ENCODE results near the gene PRKCE.
"Not testable (repeated sequence)": the region's sequence is repeated elsewhere in the genome, so short reads cannot be mapped to it uniquely, and the experiment has no call there.

The PRKCE gene

DNA sequence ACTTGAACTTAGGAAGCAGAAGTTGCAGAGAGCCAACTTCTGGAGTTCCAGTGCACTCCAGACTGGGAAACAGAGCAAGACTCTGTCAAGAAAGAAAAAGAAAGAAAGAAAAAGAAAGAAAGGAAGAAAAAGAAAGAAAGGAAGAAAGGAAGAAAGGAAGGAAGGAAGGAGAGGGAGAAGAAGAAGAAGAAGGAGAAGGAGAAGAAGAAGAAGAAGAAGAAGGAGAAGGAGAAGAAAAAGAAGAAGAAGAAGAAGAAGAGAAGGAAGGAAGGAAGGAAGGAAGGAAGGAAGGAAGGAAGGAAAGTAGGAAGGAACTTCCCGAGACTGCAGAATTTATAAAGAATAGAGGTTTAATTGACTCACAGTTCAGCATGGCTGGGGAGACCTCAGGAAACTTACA lies 65.0 kb downstream of the PRKCE start:
- WGBS (ENCODE audit: extremely low coverage, insufficient coverage, low lambda C conversion rate): no CpG with 5 or more reads among the region's 1 CpG
- H3K4me1 ChIP-seq (ENCODE audit: control insufficient read depth, low read depth, low read length): not testable (repeated sequence)

DNA sequence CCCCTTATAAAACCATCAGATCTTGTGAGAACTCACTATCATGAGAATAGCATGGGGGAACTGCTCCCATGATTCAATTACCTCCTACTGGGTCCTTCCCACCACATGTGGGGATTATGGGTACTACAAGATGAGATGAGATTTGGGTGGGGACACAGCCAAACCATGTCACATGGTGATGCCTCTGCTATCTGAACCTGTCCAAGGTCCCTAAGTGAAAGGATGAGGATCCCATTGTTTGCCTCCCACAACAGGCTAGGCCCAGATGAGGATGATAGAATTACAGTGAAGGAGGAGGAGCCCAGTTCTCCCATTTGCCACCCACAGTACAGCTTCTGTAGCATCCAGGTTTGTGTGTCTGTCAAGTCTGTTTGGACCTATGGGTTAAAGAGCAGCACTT lies 65.4 kb downstream of the PRKCE start:
- Histone ChIP-seq H2BK120ac (ENCODE audit: low read depth, low read length) (no peak overlapping the region), H3K4me3 (ENCODE audit: low read length) (no peak overlapping the region), H2AK5ac (ENCODE audit: low read length) (no peak overlapping the region), H3K23ac (ENCODE audit: low read length) (no peak overlapping the region), H3K36me3 (ENCODE audit: control insufficient read depth, insufficient read depth, low read length) (no peaks in the 10 kb centered on the region), H3K4me2 (ENCODE audit: low read length) (no peak overlapping the region), H3K27me3 (ENCODE audit: insufficient read depth, low read length, poor library complexity) (no peaks in the 10 kb centered on the region), H3K4me1 (ENCODE audit: control insufficient read depth, low read depth, low read length) (no peaks in the 10 kb centered on the region), H3K79me1 (ENCODE audit: low read length) (no peaks in the 10 kb centered on the region), H4K5ac (ENCODE audit: low read length) (no peak overlapping the region), H3K56ac (ENCODE audit: low read length) (no peak overlapping the region), H3K4ac (ENCODE audit: low read depth, low read length) (no peak overlapping the region), H4K8ac (ENCODE audit: low read depth, low read length) (no peak overlapping the region), H2BK5ac (ENCODE audit: low read length) (no peak overlapping the region), H3K27ac (ENCODE audit: low read depth, low read length) (no peak overlapping the region), H3K18ac (ENCODE audit: low read length) (no peak overlapping the region), H3K79me2 (ENCODE audit: control insufficient read depth, insufficient read depth, low read length) (no peaks in the 10 kb centered on the region), H3K9ac (ENCODE audit: low read length) (no peak overlapping the region), H2BK15ac (replicated peaks; ENCODE audit: low read depth) (no peak overlapping the region)
- no peak for DNase-seq

More for the DNA sequence above, 65.0 kb downstream of the PRKCE start:
- not testable (repeated sequence) for H2BK5ac ChIP-seq (ENCODE audit: low read length); H3K79me2 ChIP-seq (ENCODE audit: control insufficient read depth, insufficient read depth, low read length); H3K27me3 ChIP-seq (ENCODE audit: insufficient read depth, low read length, poor library complexity); H4K5ac ChIP-seq (ENCODE audit: low read length); DNase-seq; H2BK15ac ChIP-seq (replicated peaks; ENCODE audit: low read depth); H4K8ac ChIP-seq (ENCODE audit: low read depth, low read length); H2BK120ac ChIP-seq (ENCODE audit: low read depth, low read length); H3K36me3 ChIP-seq (ENCODE audit: control insufficient read depth, insufficient read depth, low read length); H3K56ac ChIP-seq (ENCODE audit: low read length); H3K9ac ChIP-seq (ENCODE audit: low read length); H3K4me3 ChIP-seq (ENCODE audit: low read length); H2AK5ac ChIP-seq (ENCODE audit: low read length); H3K79me1 ChIP-seq (ENCODE audit: low read length); H3K23ac ChIP-seq (ENCODE audit: low read length); H3K4ac ChIP-seq (ENCODE audit: low read depth, low read length); H3K27ac ChIP-seq (ENCODE audit: low read depth, low read length); H3K18ac ChIP-seq (ENCODE audit: low read length); H3K4me2 ChIP-seq (ENCODE audit: low read length)

DNA sequence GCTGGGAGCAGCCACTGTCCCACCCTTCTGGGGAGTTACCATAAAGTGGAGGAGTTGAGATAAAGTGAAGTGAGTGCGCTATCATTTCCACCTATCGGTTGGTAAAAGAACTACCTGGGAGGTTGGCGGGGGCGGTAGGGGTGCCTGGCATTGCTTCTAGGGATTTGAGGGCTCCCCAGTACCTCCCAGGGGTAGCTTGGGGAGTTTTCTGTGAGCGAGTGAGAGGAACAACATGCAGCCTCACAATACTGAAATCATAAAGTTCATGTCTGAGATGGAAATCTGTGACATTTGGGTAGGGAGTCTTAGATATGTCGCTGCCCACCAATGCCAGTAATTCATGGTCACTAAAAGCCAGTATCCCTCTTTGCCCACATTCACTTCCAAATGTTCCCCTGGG lies 68.7 kb downstream of the PRKCE start:
- no peak overlapping the region for H3K4me2 ChIP-seq (ENCODE audit: low read length)
- WGBS (ENCODE audit: extremely low coverage, insufficient coverage, low lambda C conversion rate): no CpG with 5 or more reads among the region's 6 CpGs
- H4K8ac ChIP-seq (ENCODE audit: low read depth, low read length): no peak overlapping the region
- H2BK120ac ChIP-seq (ENCODE audit: low read depth, low read length): no peak overlapping the region
- no peak overlapping the region for H3K23ac ChIP-seq (ENCODE audit: low read length)
- no peak overlapping the region for H3K4me3 ChIP-seq (ENCODE audit: low read length)
- no peak overlapping the region for H3K56ac ChIP-seq (ENCODE audit: low read length)
- no peak overlapping the region for H3K27ac ChIP-seq (ENCODE audit: low read depth, low read length)
- no peaks in the 10 kb centered on the region for H3K79me2 ChIP-seq (ENCODE audit: control insufficient read depth, insufficient read depth, low read length)
- H3K18ac ChIP-seq (ENCODE audit: low read length): no peak overlapping the region
- no peaks in the 10 kb centered on the region for H3K36me3 ChIP-seq (ENCODE audit: control insufficient read depth, insufficient read depth, low read length)
- no peak overlapping the region for H3K4ac ChIP-seq (ENCODE audit: low read depth, low read length)
- DNase-seq: no peak
- no peak overlapping the region for H2BK15ac ChIP-seq (replicated peaks; ENCODE audit: low read depth)
- no peak overlapping the region for H2BK5ac ChIP-seq (ENCODE audit: low read length)
- no peaks in the 10 kb centered on the region for H3K4me1 ChIP-seq (ENCODE audit: control insufficient read depth, low read depth, low read length)
- no peaks in the 10 kb centered on the region for H3K79me1 ChIP-seq (ENCODE audit: low read length)
- H4K5ac ChIP-seq (ENCODE audit: low read length): no peak overlapping the region
- no peak overlapping the region for H2AK5ac ChIP-seq (ENCODE audit: low read length)
- no peaks in the 10 kb centered on the region for H3K27me3 ChIP-seq (ENCODE audit: insufficient read depth, low read length, poor library complexity)
- H3K9ac ChIP-seq (ENCODE audit: low read length): no peak overlapping the region

DNA sequence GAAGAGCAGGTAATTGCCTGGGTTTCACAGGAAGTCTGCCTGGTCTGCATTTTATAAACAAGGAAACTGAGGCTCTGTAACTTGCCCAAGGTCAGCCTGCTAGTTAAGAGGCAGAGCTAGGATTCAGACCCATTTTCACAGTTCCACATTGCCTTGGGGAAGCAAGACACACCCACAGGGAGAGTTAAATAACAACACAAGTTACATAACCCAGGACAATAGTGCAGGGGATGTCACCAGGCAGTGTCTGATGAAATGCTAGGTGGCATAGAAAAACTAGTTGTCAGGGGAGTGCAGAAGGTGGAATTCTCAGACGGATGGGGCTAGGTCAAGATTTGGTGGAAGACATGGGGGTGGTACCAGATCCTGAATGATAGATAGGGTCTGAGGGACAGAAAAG lies 69.7 kb downstream of the PRKCE start:
- no peaks in the 10 kb centered on the region for H3K27me3 ChIP-seq (ENCODE audit: insufficient read depth, low read length, poor library complexity)
- H3K79me1 ChIP-seq (ENCODE audit: low read length): no peaks in the 10 kb centered on the region
- H3K36me3 ChIP-seq (ENCODE audit: control insufficient read depth, insufficient read depth, low read length): no peaks in the 10 kb centered on the region
- H3K18ac ChIP-seq (ENCODE audit: low read length): no peak overlapping the region
- H3K4me1 ChIP-seq (ENCODE audit: control insufficient read depth, low read depth, low read length): no peaks in the 10 kb centered on the region
- H2BK5ac ChIP-seq (ENCODE audit: low read length): no peak overlapping the region
- no peak overlapping the region for H3K56ac ChIP-seq (ENCODE audit: low read length)
- no peak overlapping the region for H4K5ac ChIP-seq (ENCODE audit: low read length)
- no CpG with 5 or more reads among the region's 1 CpG for WGBS (ENCODE audit: extremely low coverage, insufficient coverage, low lambda C conversion rate)
- H3K4ac ChIP-seq (ENCODE audit: low read depth, low read length): no peak overlapping the region
- no peak overlapping the region for H2AK5ac ChIP-seq (ENCODE audit: low read length)
- no peak overlapping the region for H4K8ac ChIP-seq (ENCODE audit: low read depth, low read length)
- no peak overlapping the region for H2BK120ac ChIP-seq (ENCODE audit: low read depth, low read length)
- no peak overlapping the region for H3K9ac ChIP-seq (ENCODE audit: low read length)
- H3K23ac ChIP-seq (ENCODE audit: low read length): no peak overlapping the region
- H3K4me3 ChIP-seq (ENCODE audit: low read length): no peak overlapping the region
- no peak overlapping the region for H3K4me2 ChIP-seq (ENCODE audit: low read length)
- no peak overlapping the region for H3K27ac ChIP-seq (ENCODE audit: low read depth, low read length)
- H2BK15ac ChIP-seq (replicated peaks; ENCODE audit: low read depth): no peak overlapping the region
- no peaks in the 10 kb centered on the region for H3K79me2 ChIP-seq (ENCODE audit: control insufficient read depth, insufficient read depth, low read length)
- DNase-seq: no peak

DNA sequence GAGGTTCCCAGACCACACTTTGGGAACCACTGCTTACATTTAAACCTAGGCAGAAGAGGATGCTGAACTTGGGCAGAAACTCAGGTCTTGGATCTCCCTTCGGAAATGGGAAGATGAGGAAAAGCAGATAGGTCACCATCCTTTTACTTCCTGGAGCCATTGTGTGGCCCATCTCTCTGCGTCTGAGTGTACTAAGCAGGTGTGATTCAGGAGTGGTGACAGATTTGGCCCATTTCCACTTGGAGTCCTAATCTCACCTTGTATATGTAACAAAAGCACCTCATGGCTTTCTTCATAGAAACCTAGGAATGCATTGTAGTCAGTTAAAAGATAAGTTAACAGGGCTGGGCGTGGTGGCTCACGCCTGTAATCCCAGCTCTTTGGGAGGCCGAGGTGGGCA lies 71.0 kb downstream of the PRKCE start:
- H2BK15ac ChIP-seq (replicated peaks; ENCODE audit: low read depth): no peak overlapping the region
- no peak overlapping the region for H3K27ac ChIP-seq (ENCODE audit: low read depth, low read length)
- H3K9ac ChIP-seq (ENCODE audit: low read length): no peak overlapping the region
- H2BK120ac ChIP-seq (ENCODE audit: low read depth, low read length): no peak overlapping the region
- no peak overlapping the region for H2BK5ac ChIP-seq (ENCODE audit: low read length)
- H3K36me3 ChIP-seq (ENCODE audit: control insufficient read depth, insufficient read depth, low read length): no peaks in the 10 kb centered on the region
- H3K27me3 ChIP-seq (ENCODE audit: insufficient read depth, low read length, poor library complexity): no peaks in the 10 kb centered on the region
- no peak overlapping the region for H4K8ac ChIP-seq (ENCODE audit: low read depth, low read length)
- no peak overlapping the region for H3K56ac ChIP-seq (ENCODE audit: low read length)
- no peak overlapping the region for H3K4ac ChIP-seq (ENCODE audit: low read depth, low read length)
- H3K79me2 ChIP-seq (ENCODE audit: control insufficient read depth, insufficient read depth, low read length): no peaks in the 10 kb centered on the region
- WGBS (ENCODE audit: extremely low coverage, insufficient coverage, low lambda C conversion rate): no CpG with 5 or more reads among the region's 5 CpGs
- H3K18ac ChIP-seq (ENCODE audit: low read length): no peak overlapping the region
- no peaks in the 10 kb centered on the region for H3K4me1 ChIP-seq (ENCODE audit: control insufficient read depth, low read depth, low read length)
- no peak overlapping the region for H3K4me2 ChIP-seq (ENCODE audit: low read length)
- no peak for DNase-seq
- no peak overlapping the region for H3K23ac ChIP-seq (ENCODE audit: low read length)
- H3K79me1 ChIP-seq (ENCODE audit: low read length): no peaks in the 10 kb centered on the region
- H3K4me3 ChIP-seq (ENCODE audit: low read length): no peak overlapping the region
- H4K5ac ChIP-seq (ENCODE audit: low read length): no peak overlapping the region
- H2AK5ac ChIP-seq (ENCODE audit: low read length): no peak overlapping the region

DNA sequence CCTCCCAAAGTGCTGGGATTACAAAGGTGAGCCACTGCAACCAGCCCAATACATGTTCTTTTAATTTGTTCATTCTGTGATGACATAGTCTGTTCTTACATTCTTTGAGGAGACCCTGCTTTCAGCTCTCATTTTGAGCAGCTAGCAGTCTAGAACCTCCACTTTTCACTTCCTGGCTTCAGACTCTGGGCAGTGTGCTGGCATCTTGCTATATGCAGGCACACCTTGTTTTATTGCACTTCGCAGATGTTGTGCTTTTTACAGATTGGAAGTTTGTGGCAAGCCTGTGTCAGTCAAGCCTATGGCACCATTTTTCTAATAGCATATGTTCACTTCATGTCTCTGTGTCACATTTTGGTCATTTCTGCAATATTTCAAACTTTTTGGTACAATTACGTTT lies 72.4 kb downstream of the PRKCE start:
- Histone ChIP-seq H2BK15ac (replicated peaks; ENCODE audit: low read depth) (no peak overlapping the region), H3K36me3 (ENCODE audit: control insufficient read depth, insufficient read depth, low read length) (no peaks in the 10 kb centered on the region), H2AK5ac (ENCODE audit: low read length) (no peak overlapping the region), H2BK5ac (ENCODE audit: low read length) (no peak overlapping the region), H3K27me3 (ENCODE audit: insufficient read depth, low read length, poor library complexity) (no peaks in the 10 kb centered on the region), H4K8ac (ENCODE audit: low read depth, low read length) (no peak overlapping the region), H3K4me2 (ENCODE audit: low read length) (no peak overlapping the region), H3K4me1 (ENCODE audit: control insufficient read depth, low read depth, low read length) (no peaks in the 10 kb centered on the region), H3K23ac (ENCODE audit: low read length) (no peak overlapping the region), H3K79me2 (ENCODE audit: control insufficient read depth, insufficient read depth, low read length) (no peaks in the 10 kb centered on the region), H3K56ac (ENCODE audit: low read length) (no peak overlapping the region), H3K27ac (ENCODE audit: low read depth, low read length) (no peak overlapping the region), H3K4ac (ENCODE audit: low read depth, low read length) (no peak overlapping the region), H3K18ac (ENCODE audit: low read length) (no peak overlapping the region), H3K79me1 (ENCODE audit: low read length) (no peaks in the 10 kb centered on the region), H4K5ac (ENCODE audit: low read length) (no peak overlapping the region), H2BK120ac (ENCODE audit: low read depth, low read length) (no peak overlapping the region), H3K9ac (ENCODE audit: low read length) (no peak overlapping the region), H3K4me3 (ENCODE audit: low read length) (no peak overlapping the region)
- WGBS (ENCODE audit: extremely low coverage, insufficient coverage, low lambda C conversion rate): no CpG with 5 or more reads among the region's 2 CpGs
- no peak for DNase-seq
